ENCODE measurements around the gene PERM1. TPM values are rescaled to one million over a fixed set of nuclear protein-coding genes. Genes with fewer than 3 reads are reported as not detected.
"Not testable (repeated sequence)": the region's sequence is repeated elsewhere in the genome, so short reads cannot be mapped to it uniquely, and the experiment has no call there.

The PERM1 gene
- polyA plus RNA-seq, 1 donor, result 0.22 TPM

DNA sequence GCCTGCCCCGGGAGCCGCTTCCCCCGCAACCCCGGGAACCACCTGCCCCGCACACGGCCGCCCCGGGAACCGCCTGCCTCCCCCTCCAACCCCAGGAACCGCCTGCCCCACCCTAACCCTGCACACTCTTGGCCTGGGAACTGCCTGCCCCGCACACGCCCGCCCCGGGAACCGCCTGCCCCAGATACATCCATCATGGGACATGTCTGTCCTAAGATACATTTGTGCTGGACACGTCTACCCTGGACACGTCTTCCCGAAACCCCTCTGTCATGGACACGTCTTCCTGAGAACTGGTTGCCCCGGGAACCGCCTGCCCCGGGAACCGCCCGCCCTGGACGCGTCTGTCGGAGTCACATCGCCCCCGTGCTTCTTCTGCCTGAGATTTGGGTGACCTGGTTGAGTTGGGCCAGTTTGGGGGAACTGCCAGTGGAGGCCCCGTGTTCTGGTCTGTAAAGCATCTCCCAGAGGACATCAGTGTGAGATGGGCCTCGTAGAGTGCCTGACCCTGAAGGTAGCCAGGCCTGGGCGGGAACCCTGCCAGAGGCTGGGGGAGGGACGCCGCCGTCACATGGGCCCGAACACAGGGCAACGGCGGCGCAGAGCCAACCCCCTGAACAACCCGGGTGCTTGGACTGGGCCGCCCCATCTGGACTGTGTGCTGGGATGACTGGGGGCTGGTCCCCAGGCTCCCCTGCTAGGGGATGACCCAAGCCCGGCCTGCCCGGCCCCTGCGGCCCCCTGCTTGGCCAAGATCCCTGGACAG, 3.6 kb downstream of the PERM1 start:
- no peak for DNase-seq
- no CpG with 5 or more reads among the region's 44 CpGs for WGBS (ENCODE audit: insufficient coverage, low lambda C conversion rate)
- H3K27me3 ChIP-seq (ENCODE audit: control insufficient read depth, insufficient read depth, low read length), result peaks cover 42% of the 10 kb centered on the region

DNA sequence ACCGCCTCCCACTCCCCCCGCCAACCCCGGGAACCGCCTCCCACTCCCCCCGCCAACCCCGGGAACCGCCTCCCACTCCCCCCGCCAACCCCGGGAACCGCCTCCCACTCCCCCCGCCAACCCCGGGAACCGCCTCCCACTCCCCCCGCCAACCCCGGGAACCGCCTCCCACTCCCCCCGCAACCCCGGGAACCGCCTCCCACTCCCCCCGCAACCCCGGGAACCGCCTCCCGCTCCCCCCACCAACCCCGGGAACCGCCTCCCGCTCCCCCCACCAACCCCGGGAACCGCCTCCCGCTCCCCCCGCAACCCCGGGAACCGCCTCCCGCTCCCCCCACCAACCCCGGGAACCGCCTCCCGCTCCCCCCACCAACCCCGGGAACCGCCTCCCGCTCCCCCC, 5.1 kb downstream of the PERM1 start:
- Histone ChIP-seq H3K27me3 (ENCODE audit: control insufficient read depth, insufficient read depth, low read length) (peaks cover 42% of the 10 kb centered on the region), H3K9me3 (ENCODE audit: control insufficient read depth, low read depth, low read length) (peaks cover 22% of the 10 kb centered on the region)
- not testable (repeated sequence) for H3K4me1 ChIP-seq (ENCODE audit: control insufficient read depth, insufficient read depth, low read length); H3K36me3 ChIP-seq (ENCODE audit: control insufficient read depth, insufficient read depth, low read length); H3K4me3 ChIP-seq (ENCODE audit: low read length); DNase-seq; H3K27ac ChIP-seq (ENCODE audit: low read length)
- no CpG with 5 or more reads among the region's 39 CpGs for WGBS (ENCODE audit: insufficient coverage, low lambda C conversion rate)

More for the DNA sequence above, 3.6 kb downstream of the PERM1 start:
- H3K4me3 ChIP-seq (ENCODE audit: low read length), result no peak overlapping the region
- peaks cover 8% of the 10 kb centered on the region for H3K4me1 ChIP-seq (ENCODE audit: control insufficient read depth, insufficient read depth, low read length)
- no peaks in the 10 kb centered on the region for H3K36me3 ChIP-seq (ENCODE audit: control insufficient read depth, insufficient read depth, low read length)
- H3K27ac ChIP-seq (ENCODE audit: low read length), result no peak overlapping the region
- peaks cover 17% of the 10 kb centered on the region for H3K9me3 ChIP-seq (ENCODE audit: control insufficient read depth, low read depth, low read length)

DNA sequence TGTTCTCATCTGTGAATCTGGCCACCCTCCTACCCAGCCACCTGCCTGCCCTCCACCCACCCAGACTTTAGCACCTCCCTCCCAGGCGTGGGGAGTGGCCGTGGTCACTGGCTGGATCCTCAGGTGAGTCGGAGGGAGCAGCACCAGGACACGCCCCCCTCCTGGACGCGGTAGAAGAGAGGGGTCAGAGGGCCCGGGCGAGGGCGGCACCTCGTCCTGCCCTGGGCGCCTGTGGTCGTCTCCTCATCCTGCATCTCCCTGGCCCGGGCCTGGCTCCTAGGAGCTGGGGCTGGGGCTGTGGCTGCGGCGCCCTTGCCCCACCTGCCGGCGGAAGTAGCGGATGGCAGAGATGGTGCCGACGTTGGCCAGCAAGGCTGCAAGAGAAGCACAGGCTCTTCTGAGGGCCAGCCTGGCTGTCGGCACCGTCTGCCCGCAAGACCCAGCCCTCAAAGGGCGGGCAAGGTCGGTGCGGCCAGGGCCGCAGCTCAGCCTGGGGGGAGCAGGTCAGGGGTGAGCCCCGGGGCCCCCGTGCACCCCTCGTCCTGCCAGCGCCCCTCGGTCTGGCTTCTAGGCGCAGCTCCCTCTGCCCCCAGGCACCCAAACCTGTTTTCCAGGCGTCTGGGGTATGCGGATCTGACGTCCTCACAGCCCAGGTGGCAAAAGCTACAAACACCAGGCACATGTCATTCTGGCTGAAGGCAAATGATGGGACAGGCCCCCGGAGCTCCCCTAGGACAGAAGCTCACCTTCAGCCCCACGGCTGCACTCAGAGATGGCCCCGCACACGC, 5.8 kb downstream of the PERM1 start:
- DNase-seq, result peak; percentile 39 to 53
- WGBS (ENCODE audit: insufficient coverage, low lambda C conversion rate), result no CpG with 5 or more reads among the region's 40 CpGs
- H3K4me1 ChIP-seq (ENCODE audit: control insufficient read depth, insufficient read depth, low read length), result peaks cover 8% of the 10 kb centered on the region
- no peaks in the 10 kb centered on the region for H3K36me3 ChIP-seq (ENCODE audit: control insufficient read depth, insufficient read depth, low read length)
- H3K27me3 ChIP-seq (ENCODE audit: control insufficient read depth, insufficient read depth, low read length), result peaks cover 49% of the 10 kb centered on the region
- no peak overlapping the region for H3K27ac ChIP-seq (ENCODE audit: low read length)
- peaks cover 23% of the 10 kb centered on the region for H3K9me3 ChIP-seq (ENCODE audit: control insufficient read depth, low read depth, low read length)
- no peak overlapping the region for H3K4me3 ChIP-seq (ENCODE audit: low read length)

DNA sequence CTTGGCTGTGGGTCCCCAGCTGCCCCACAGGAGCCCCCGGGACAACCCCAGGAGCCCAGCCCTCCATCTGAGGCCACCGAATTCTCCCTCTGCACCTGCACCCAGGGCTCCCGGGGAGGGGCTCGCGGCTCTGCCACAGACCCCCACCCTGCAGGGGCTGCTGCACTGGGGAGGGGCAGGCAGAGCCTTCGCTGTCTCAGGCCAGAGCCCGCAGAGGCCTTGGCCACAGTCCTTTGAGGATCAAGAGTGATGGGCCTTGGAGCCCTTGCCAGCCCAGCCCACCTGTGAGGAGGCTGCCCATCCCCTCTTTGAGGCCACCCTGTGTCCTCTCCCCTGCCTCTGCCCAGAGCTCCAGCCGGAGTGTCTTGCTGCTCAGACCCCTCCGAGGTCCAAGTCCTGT, 6.5 kb downstream of the PERM1 start:
- H3K4me1 ChIP-seq (ENCODE audit: control insufficient read depth, insufficient read depth, low read length), result peaks cover 8% of the 10 kb centered on the region
- H3K27ac ChIP-seq (ENCODE audit: low read length), result no peak overlapping the region
- peaks cover 54% of the 10 kb centered on the region for H3K27me3 ChIP-seq (ENCODE audit: control insufficient read depth, insufficient read depth, low read length)
- H3K9me3 ChIP-seq (ENCODE audit: control insufficient read depth, low read depth, low read length), result peaks cover 26% of the 10 kb centered on the region
- no CpG with 5 or more reads among the region's 9 CpGs for WGBS (ENCODE audit: insufficient coverage, low lambda C conversion rate)
- H3K4me3 ChIP-seq (ENCODE audit: low read length), result no peak overlapping the region
- DNase-seq, result no peak
- H3K36me3 ChIP-seq (ENCODE audit: control insufficient read depth, insufficient read depth, low read length), result no peaks in the 10 kb centered on the region

DNA sequence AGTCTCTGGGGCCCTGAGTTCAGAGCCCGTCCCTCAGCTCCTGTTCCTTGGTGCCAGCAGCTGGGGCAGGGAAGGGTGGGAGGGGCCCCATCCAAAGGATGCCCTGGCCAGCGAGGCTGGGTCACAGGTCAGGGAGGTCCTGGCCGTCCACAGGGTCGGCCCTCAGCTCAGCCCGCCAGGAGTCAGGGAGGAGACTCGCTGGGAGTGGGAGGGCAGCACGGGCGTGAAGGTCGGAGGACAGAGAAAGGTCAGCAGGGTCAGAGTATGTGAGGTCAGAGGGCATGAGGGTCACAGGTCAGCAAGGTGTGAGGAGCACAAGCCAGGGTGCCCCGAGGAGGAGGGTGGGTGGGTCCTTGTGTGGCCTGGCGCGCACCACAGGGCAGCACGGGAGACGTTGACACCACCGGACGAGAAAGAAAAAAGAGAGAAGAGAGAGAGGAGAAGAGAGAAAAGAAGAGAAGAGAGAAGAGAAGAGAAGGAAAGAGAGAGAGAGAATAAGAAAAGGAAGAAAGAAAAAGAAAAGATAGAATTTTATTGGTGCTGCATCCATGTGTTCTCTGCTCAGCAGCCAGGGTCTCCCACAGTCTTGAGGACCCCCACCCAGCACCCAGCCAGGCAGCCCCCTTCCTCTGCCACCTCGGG, 7.1 kb downstream of the PERM1 start:
- DNase-seq, result no peak
- H3K36me3 ChIP-seq (ENCODE audit: control insufficient read depth, insufficient read depth, low read length), result no peaks in the 10 kb centered on the region
- no peak overlapping the region for H3K4me3 ChIP-seq (ENCODE audit: low read length)
- H3K9me3 ChIP-seq (ENCODE audit: control insufficient read depth, low read depth, low read length), result peaks cover 30% of the 10 kb centered on the region
- peaks cover 8% of the 10 kb centered on the region for H3K4me1 ChIP-seq (ENCODE audit: control insufficient read depth, insufficient read depth, low read length)
- WGBS (ENCODE audit: insufficient coverage, low lambda C conversion rate), result 87% methylated on average over 7 of the region's 17 CpGs
- H3K27ac ChIP-seq (ENCODE audit: low read length), result no peak overlapping the region
- peaks cover 60% of the 10 kb centered on the region for H3K27me3 ChIP-seq (ENCODE audit: control insufficient read depth, insufficient read depth, low read length)

DNA sequence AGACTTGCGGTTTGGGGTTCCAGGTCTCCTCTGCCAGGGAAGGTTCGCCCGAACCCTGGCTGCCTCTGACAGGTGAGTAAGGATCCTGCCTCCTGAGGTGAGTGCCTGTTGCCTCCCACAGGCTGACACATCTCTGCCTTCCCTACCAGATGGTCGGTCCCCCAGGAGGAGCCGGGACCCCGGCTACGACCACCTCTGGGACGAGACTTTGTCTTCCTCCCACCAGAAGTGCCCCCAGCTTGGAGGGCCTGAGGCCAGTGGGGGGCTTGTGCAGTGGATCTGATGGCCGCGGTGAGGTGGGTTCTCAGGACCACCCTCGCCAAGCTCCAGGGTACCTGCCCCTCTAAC, 7.6 kb downstream of the PERM1 start:
- no CpG with 5 or more reads among the region's 11 CpGs for WGBS (ENCODE audit: insufficient coverage, low lambda C conversion rate)
- Histone ChIP-seq H3K36me3 (ENCODE audit: control insufficient read depth, insufficient read depth, low read length) (no peaks in the 10 kb centered on the region), H3K27ac (ENCODE audit: low read length) (no peak overlapping the region), H3K4me3 (ENCODE audit: low read length) (no peak overlapping the region), H3K27me3 (ENCODE audit: control insufficient read depth, insufficient read depth, low read length) (peaks cover 65% of the 10 kb centered on the region), H3K9me3 (ENCODE audit: control insufficient read depth, low read depth, low read length) (peaks cover 27% of the 10 kb centered on the region), H3K4me1 (ENCODE audit: control insufficient read depth, insufficient read depth, low read length) (peaks cover 8% of the 10 kb centered on the region)
- no peak for DNase-seq

DNA sequence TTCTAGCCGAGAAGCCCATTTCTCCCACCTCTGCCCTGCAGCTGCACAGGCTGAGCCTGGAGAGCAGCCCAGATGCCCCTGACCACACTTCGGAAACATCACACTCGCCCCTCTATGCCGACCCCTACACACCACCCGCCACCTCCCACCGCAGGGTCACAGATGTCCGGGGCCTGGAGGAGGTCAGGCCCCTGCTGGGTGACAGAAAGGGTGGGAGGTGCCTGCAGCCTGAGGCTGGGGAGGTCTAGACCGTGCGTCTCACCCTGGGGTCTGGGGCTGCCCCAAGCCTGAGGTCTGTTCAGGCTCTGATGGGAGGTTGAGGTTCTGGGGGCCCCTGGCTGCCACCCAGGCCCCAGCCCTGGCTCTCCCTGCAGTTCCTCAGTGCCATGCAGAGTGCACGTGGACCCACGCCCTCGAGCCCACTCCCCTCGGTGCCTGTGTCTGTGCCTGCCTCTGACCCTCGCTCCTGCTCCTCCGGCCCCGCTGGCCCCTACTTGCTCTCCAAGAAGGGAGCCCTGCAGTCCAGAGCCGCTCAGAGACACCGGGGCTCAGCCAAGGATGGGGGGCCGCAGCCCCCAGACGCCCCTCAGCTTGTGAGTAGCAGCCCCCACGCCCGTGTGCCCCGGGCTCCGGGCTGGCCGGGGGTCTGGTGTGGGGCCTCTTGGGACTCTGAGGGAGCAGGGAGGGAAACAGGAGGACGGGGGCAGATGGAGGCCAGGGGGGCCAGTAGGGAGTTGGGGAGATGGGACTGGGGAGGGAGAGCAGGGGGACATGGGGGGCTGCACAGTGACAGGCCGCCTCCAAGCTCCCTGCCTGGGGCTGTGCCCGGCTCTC, 8.2 kb downstream of the PERM1 start:
- no peak for DNase-seq
- Histone ChIP-seq H3K36me3 (ENCODE audit: control insufficient read depth, insufficient read depth, low read length) (no peaks in the 10 kb centered on the region), H3K9me3 (ENCODE audit: control insufficient read depth, low read depth, low read length) (peaks cover 21% of the 10 kb centered on the region), H3K27ac (ENCODE audit: low read length) (no peak overlapping the region), H3K27me3 (ENCODE audit: control insufficient read depth, insufficient read depth, low read length) (peaks cover 71% of the 10 kb centered on the region), H3K4me3 (ENCODE audit: low read length) (no peak overlapping the region), H3K4me1 (ENCODE audit: control insufficient read depth, insufficient read depth, low read length) (peaks cover 8% of the 10 kb centered on the region)
- no CpG with 5 or more reads among the region's 28 CpGs for WGBS (ENCODE audit: insufficient coverage, low lambda C conversion rate)

DNA sequence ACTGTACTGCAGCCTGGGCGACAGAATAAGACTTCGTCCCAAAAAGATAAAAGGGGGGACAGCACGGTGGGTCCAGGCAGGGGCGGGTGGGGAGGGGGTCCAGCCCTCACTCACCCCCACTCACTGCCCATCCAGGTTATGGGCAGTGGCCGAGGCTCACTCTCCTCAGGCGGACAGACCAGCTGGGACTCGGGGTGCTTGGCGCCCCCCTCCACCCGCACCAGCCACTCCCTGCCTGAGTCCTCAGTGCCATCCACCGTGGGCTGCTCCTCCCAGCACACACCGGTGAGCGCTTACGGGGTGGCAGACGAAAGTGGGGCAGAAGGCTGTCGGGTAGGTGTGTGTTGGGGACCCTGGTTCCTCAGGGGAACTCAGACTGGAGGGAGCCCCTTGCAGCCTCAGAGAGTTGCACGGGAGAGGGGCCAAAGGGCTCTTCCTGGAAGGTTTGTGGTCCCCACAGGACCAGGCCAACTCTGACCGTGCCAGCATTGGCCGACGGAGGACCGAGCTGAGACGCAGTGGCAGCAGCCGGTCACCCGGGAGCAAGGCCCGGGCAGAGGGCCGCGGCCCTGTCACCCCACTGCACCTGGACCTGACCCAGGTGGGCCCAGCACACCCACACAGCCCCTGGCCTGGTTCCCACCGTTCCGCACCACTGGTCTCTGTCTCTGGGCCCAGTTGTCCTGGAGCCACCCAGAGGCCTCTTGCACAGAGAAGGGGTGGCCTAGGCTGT, 9.0 kb downstream of the PERM1 start:
- WGBS (ENCODE audit: insufficient coverage, low lambda C conversion rate), result no CpG with 5 or more reads among the region's 28 CpGs
- H3K4me3 ChIP-seq (ENCODE audit: low read length), result no peak overlapping the region
- no peak overlapping the region for H3K27ac ChIP-seq (ENCODE audit: low read length)
- H3K9me3 ChIP-seq (ENCODE audit: control insufficient read depth, low read depth, low read length), result peaks cover 13% of the 10 kb centered on the region
- no peak for DNase-seq
- peaks cover 79% of the 10 kb centered on the region for H3K27me3 ChIP-seq (ENCODE audit: control insufficient read depth, insufficient read depth, low read length)
- H3K4me1 ChIP-seq (ENCODE audit: control insufficient read depth, insufficient read depth, low read length), result peaks cover 8% of the 10 kb centered on the region
- H3K36me3 ChIP-seq (ENCODE audit: control insufficient read depth, insufficient read depth, low read length), result no peaks in the 10 kb centered on the region

DNA sequence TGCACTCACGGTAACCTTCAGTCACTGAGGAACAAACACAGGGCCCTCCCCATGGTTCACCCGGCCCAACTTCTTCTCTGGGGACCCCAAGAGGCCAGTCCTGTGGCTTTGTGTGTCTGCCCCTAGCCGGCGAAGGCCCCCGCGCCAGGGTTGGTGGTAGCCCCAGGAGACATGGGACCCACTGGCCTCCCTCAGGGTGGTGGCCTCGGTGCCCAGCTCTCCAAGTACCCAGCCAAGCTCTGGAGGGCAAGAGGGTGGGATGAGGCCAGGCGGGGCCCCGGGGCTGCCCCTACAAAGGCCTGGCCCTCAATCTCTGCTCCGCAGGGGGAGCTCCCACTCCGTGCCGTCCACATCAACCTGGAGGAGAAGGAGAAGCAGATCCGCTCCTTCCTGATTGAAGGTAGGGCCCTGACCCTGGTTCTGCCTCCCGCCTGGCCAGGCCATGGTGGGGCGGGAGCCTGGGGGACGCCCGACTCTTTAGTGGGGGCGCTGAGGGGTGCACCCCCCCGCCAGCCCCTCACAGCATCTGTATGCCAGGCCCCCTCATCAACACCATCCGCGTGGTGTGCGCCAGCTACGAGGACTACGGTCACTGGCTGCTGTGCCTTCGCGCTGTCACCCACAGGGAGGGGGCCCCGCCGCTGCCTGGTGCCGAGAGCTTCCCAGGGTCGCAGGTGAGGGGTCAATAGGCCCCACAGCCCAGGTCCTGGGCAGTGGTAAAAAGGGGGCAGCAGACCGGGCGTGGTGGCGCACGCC, 10.0 kb downstream of the PERM1 start:
- no peak overlapping the region for H3K4me3 ChIP-seq (ENCODE audit: low read length)
- no CpG with 5 or more reads among the region's 34 CpGs for WGBS (ENCODE audit: insufficient coverage, low lambda C conversion rate)
- no peak overlapping the region for H3K27ac ChIP-seq (ENCODE audit: low read length)
- DNase-seq, result no peak
- no peaks in the 10 kb centered on the region for H3K36me3 ChIP-seq (ENCODE audit: control insufficient read depth, insufficient read depth, low read length)
- peaks cover 8% of the 10 kb centered on the region for H3K4me1 ChIP-seq (ENCODE audit: control insufficient read depth, insufficient read depth, low read length)
- H3K9me3 ChIP-seq (ENCODE audit: control insufficient read depth, low read depth, low read length), result peaks cover 18% of the 10 kb centered on the region
- H3K27me3 ChIP-seq (ENCODE audit: control insufficient read depth, insufficient read depth, low read length), result peaks cover 88% of the 10 kb centered on the region
